Right lobe of liver (tissue), 4 donors: ENCODE data around the gene ADIPOR2.

Source experiments
- POLR2A ChIP-seq: fragments of 450-650 bp; IDR thresholded peaks from one replicate; pipeline ENCODE4 v1.6.1; 2017; ENCODE audit warnings: antibody characterized with exemption, mild to moderate bottlenecking
- TF ChIP-seq, protein P1 (sequence below), 4 donors: fragments of 200-600 bp in 3 of 4; fragments of 450-650 bp in 1 of 4; IDR thresholded peaks; one replicate each; pipeline versions ENCODE4 v1.5.1 to v1.8.0; 2016 to 2022; ENCODE audit warnings: antibody characterized with exemption in 4 of 4, mild to moderate bottlenecking in 2 of 4
- donor health status: DM: no; HTN: no; CAD: no.
- donor health status: DM: no; HTN: no; CAD: no.
- donor health status: DM: no; HTN: yes; CAD: no.

DNA sequence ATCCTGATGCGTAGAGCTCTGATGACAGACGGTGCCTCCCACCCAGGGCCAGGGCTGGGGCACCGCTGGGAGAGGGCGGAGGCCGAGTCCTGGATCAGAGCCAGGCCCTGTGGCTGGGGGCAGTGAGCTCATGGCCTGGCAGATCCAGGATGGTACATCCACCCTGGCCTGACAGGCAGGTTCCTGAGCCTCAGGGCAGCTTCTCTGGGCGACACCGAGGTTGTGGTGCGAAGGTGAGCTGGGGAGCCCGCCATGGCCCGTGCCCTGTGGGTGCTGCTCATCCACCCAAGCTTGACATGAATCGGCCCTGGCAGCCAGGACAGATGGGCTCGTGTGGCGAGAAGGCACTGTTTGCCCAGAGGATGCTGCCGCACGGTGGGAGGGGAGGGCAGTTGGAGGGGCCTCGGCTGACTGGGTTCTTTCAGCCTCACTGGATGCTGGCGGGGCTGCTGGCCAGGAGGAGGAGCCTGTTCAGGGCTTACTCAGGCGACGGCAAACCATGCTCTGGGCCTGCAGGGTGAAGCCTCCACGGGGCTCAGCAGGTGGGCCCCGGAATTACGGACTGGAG, 146.1 kb downstream of the ADIPOR2 start:
- TF ChIP-seq, protein P1, sequence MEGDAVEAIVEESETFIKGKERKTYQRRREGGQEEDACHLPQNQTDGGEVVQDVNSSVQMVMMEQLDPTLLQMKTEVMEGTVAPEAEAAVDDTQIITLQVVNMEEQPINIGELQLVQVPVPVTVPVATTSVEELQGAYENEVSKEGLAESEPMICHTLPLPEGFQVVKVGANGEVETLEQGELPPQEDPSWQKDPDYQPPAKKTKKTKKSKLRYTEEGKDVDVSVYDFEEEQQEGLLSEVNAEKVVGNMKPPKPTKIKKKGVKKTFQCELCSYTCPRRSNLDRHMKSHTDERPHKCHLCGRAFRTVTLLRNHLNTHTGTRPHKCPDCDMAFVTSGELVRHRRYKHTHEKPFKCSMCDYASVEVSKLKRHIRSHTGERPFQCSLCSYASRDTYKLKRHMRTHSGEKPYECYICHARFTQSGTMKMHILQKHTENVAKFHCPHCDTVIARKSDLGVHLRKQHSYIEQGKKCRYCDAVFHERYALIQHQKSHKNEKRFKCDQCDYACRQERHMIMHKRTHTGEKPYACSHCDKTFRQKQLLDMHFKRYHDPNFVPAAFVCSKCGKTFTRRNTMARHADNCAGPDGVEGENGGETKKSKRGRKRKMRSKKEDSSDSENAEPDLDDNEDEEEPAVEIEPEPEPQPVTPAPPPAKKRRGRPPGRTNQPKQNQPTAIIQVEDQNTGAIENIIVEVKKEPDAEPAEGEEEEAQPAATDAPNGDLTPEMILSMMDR (IDR thresholded peaks at IDR 0.05) = no peak
- no peak for TF ChIP-seq POLR2A
